ENCODE data around the gene KLF4.

- TF ChIP-seq ZNF8 (CRISPR knock-in tag; IDR thresholded peaks at IDR 0.05), result no peak
- no peak for TF ChIP-seq GLIS3 (CRISPR knock-in tag; IDR thresholded peaks at IDR 0.05)
- no peak for TF ChIP-seq PATZ1 (CRISPR knock-in tag; IDR thresholded peaks at IDR 0.05; ENCODE audit: borderline replicate concordance)
- TF ChIP-seq BACH2 (CRISPR knock-in tag; IDR thresholded peaks at IDR 0.05; ENCODE audit: borderline replicate concordance), result no peak
- TF ChIP-seq ZNF70 (CRISPR knock-in tag; IDR thresholded peaks at IDR 0.05), result no peak
- no peak for TF ChIP-seq CSRNP3 (CRISPR knock-in tag; IDR thresholded peaks at IDR 0.05)
These were observed 5.9 kb downstream of the KLF4 start for GRCh38 chr9:107483666-107484065.

Measured in SK-N-SH treated with all-trans-retinoic acid at 6 μM for 48 hours (cell line).